ENCODE data around the gene TMEM217.
A peak's percentile ranks its signal among the peaks of the same experiment; 100 is the strongest.
"Not testable (repeated sequence)": the region's sequence is repeated elsewhere in the genome, so short reads cannot be mapped to it uniquely, and the experiment has no call there.

Gene TMEM217

GRCh38 chr6:37202788-37203491, 55.0 kb downstream of the TMEM217 start:
- ATAC-seq (no peak), DNase-seq (no peak)
- Mint-ChIP-seq H3K27ac (peak overlapping the region; percentile 44), H3K4me1 (peaks cover 60% of the 10 kb centered on the region), H3K27me3 (no peaks in the 10 kb centered on the region), H3K9me3 (no peaks in the 10 kb centered on the region), H3K36me3 (ENCODE audit: low read depth) (no peaks in the 10 kb centered on the region), H3K4me3 (no peak overlapping the region)

DNA sequence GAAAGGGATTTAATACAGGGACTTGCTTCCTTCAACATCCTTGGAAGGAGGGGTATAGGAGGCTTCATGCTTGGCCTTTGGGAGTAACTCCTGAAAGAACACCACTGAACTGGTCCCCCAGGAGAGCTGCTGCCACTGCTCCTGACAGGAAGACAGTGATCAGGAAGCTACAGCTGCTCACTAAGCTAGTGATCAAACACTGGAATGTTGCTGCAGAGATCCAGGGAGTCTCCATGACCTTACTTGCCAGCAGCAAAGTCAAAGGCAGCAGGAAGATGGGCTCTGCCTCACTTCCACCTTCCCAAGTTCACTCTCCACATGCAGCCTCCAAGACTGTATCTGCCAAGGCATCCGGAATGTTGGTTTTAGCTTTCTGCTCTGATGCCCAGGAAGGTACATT, 56.2 kb downstream of the TMEM217 start:
- Mint-ChIP-seq H3K4me1 (peaks cover 48% of the 10 kb centered on the region), H3K4me3 (no peak overlapping the region), H3K36me3 (ENCODE audit: low read depth) (no peaks in the 10 kb centered on the region), H3K27ac (no peak overlapping the region), H3K27me3 (no peaks in the 10 kb centered on the region), H3K9me3 (no peaks in the 10 kb centered on the region)
- DNase-seq (no peak), ATAC-seq (no peak)

DNA sequence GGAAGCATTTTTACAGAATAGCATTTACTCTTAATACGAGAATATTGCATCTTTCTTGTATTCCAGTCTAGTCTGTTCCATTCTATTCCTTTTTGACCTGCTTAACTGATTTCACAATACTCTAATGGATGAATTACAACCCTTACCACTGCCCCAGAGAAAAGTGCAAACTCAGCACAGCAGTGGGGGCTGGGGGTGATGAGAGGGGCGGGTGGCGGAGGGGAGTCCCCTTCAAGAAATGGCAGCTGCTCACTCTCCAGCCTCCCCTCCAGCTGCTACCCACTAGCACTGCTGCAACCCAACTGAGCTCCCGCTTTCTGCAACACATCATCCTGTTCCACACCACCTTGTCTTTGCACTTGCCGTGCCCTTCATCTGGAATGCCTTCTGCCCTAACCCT, 57.9 kb downstream of the TMEM217 start:
- no peaks in the 10 kb centered on the region for H3K9me3 Mint-ChIP-seq
- H3K36me3 Mint-ChIP-seq (ENCODE audit: low read depth): no peaks in the 10 kb centered on the region
- DNase-seq: no peak
- H3K27ac Mint-ChIP-seq: no peak overlapping the region
- H3K27me3 Mint-ChIP-seq: no peaks in the 10 kb centered on the region
- H3K4me1 Mint-ChIP-seq: peaks cover 31% of the 10 kb centered on the region
- ATAC-seq: no peak
- H3K4me3 Mint-ChIP-seq: no peak overlapping the region

DNA sequence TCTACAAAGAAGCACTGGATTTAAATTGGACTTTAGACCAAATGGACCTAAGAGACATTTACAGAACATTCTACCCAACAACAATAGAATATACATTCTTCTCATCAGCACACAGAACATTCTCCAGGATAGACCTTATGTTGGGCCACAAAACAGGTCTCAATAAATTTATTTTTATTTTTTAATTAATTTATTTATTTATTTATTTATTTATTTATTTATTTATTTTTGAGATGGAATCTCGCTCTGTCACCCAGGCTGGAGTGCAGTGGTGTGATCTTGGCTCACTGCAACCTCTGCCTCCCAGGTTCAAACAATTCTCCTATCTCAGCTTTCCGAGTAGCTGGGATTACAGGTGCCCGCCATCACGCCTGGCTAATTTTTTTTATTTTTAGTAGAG, 61.5 kb downstream of the TMEM217 start:
- not testable (repeated sequence) for H3K36me3 Mint-ChIP-seq (ENCODE audit: low read depth); DNase-seq; H3K9me3 Mint-ChIP-seq; H3K27ac Mint-ChIP-seq; H3K4me3 Mint-ChIP-seq; ATAC-seq; H3K27me3 Mint-ChIP-seq
- peaks cover 38% of the 10 kb centered on the region for H3K4me1 Mint-ChIP-seq

- not testable (repeated sequence) for H3K27me3 Mint-ChIP-seq; H3K4me3 Mint-ChIP-seq; ATAC-seq; H3K36me3 Mint-ChIP-seq (ENCODE audit: low read depth); DNase-seq; H3K9me3 Mint-ChIP-seq
- Mint-ChIP-seq H3K27ac (peak overlapping the region; percentile 75), H3K4me1 (peaks cover 50% of the 10 kb centered on the region)
Measured at GRCh38 chr6:37194886-37195285, 63.1 kb downstream of the TMEM217 start.

DNA sequence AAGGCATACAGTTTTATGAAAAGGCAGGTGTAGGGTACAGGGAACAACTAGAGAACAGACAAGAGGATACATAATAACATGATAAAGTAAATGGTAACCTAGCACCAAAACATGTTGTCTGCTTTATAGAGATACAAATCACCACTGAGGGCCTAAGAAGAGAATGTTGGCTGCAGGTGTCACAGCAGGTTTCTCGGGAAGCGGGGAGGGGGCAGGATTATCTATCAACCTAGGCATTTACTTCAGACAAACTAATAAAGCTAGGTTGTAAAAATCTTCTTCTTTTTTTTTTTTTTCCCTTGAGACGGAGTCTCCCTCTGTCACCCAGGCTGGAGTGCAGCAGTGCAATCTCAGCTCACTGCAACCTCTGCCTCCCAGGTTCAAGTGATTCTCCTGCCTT, 65.3 kb downstream of the TMEM217 start:
- Mint-ChIP-seq H3K27me3 (no peaks in the 10 kb centered on the region), H3K36me3 (ENCODE audit: low read depth) (peaks cover 2% of the 10 kb centered on the region), H3K4me3 (no peak overlapping the region), H3K4me1 (peaks cover 65% of the 10 kb centered on the region), H3K9me3 (no peaks in the 10 kb centered on the region), H3K27ac (peak overlapping the region; percentile 86)
- ATAC-seq (no peak), DNase-seq (no peak)

DNA sequence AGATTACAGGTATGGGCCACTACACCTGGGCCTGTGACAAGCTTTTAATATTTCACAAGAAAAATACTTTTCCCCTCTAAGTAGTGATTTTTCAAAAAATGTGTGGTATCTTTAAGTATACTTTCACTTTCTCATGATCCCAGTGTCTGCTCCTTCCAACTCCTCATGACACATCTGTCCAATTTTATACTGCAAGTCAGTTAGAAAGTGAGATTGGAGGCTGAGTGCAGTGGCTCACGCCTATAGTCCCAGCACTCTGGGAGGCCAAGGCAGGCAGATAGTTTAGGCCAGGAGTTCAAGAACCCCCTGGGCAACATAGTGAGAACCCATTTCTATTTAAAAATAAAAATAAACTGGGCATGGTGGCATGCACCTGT, 67.8 kb downstream of the TMEM217 start:
- H3K9me3 Mint-ChIP-seq: peaks cover 9% of the 10 kb centered on the region

DNA sequence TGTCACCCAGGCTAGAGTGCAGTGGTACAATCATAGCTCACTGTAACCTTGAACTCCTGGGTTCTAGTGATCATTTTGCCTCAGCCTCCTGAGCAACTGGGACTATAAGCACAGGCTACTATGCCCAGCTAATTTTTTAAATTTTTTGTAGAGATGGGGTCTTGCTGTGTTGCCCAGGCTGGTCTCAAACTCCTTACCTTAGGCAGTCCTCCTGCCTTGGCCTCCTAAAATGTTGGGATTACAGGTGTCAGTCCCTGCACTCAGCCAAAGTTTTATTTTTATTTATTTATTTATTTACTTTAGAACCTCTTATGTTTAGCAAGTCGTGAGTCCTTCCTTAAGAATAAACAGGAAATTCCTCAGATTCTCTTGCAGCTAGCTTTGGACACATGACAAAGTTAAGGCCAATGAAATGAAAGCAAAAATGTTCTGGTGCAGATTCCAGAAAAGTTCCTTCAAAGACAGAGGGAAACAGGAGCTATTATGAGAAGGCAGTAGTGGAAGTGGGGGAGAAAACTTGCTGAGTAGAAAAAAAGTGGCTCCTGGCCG, 68.9 kb downstream of the TMEM217 start:
- H3K9me3 Mint-ChIP-seq: peaks cover 9% of the 10 kb centered on the region
- ATAC-seq: no peak
- peak overlapping the region; percentile 86 for H3K27ac Mint-ChIP-seq
- H3K4me1 Mint-ChIP-seq: peaks cover 80% of the 10 kb centered on the region
- no peak overlapping the region for H3K4me3 Mint-ChIP-seq
- H3K27me3 Mint-ChIP-seq: no peaks in the 10 kb centered on the region
- DNase-seq: no peak
- H3K36me3 Mint-ChIP-seq (ENCODE audit: low read depth): peaks cover 2% of the 10 kb centered on the region

More for the DNA sequence above, 67.8 kb downstream of the TMEM217 start:
- peak; percentile 74 for ATAC-seq
- Mint-ChIP-seq H3K27ac (peak overlapping the region; percentile 78), H3K4me1 (peaks cover 87% of the 10 kb centered on the region), H3K27me3 (no peaks in the 10 kb centered on the region), H3K36me3 (ENCODE audit: low read depth) (peaks cover 2% of the 10 kb centered on the region), H3K4me3 (no peak overlapping the region)
- no peak for DNase-seq

DNA sequence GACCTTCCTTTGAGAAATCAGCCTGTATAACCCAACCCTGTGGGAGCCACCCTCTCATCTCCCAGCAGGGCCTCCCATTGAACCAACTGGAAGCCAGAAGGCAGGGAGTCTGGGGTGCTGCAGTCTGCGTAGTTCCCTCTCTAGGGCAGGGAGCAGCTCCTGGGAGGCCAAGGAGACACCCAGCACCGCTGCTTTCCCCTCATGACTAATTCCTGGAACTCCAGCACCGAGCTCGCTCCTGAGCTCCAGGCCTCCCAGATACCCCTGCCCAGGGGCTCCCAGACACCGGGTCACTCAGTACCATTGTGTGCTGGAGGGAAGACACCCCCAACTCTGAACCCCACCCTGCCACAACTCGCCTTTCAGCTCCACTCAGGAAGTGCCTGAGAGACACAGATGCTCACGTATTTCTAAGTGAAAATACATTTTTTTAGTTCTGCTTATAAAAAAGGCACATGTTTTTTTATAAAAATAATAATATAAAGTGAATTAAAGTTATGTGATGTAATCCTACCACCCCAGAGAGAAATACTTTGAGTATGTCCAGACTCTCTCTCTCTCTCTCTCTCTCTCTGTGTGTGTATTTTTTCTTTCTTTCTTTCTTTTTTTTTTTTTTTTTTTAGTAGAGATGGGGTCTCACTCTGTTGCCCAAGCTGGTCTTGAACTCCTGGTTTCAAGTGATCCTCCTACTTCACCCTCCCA, 70.5 kb downstream of the TMEM217 start:
- Mint-ChIP-seq H3K36me3 (ENCODE audit: low read depth) (peaks cover 2% of the 10 kb centered on the region), H3K4me3 (peak overlapping the region; percentile 24), H3K4me1 (peaks cover 77% of the 10 kb centered on the region), H3K9me3 (peaks cover 9% of the 10 kb centered on the region), H3K27ac (peak overlapping the region; percentile 78), H3K27me3 (no peaks in the 10 kb centered on the region)
- ATAC-seq: no peak
- no peak for DNase-seq

DNA sequence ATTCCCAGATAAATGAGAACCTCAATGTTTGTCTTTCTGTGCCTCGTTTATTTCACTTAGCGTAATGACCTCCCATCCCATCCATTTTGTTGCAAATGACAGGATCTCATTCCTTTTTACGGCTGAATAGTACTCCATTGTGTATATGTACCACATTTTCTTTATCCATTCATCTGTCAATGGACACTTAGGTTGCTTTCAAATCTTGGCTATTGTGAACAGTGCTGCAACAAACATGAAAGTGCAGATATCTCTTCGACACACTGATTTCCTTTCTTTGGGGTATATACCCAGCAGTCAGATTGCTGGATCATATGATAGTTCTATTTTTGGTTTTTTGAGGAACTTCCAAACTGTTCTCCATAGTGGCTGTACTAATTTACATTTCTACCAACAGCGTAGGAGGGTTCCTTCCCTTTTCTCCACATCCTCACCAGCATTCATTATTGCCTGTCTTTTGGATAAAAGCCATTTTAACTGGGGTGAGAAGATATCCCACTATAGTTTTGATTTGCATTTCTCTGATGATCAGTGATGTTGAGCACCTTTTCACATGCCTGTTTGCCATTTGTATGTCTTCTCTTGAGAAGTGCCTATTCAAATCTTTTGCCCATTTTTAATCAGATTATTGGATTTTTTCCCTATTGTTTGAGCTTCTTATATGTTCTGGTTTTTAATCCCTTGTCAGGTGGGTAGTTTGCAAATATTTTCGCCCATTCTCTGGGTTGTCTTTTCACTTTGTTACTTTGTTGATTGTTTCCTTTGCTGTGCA, 71.8 kb downstream of the TMEM217 start:
- not testable (repeated sequence) for H3K9me3 Mint-ChIP-seq; H3K4me3 Mint-ChIP-seq; H3K36me3 Mint-ChIP-seq (ENCODE audit: low read depth); DNase-seq; H3K27me3 Mint-ChIP-seq; ATAC-seq
- peak overlapping the region; percentile 71 for H3K27ac Mint-ChIP-seq
- peaks cover 76% of the 10 kb centered on the region for H3K4me1 Mint-ChIP-seq

- Mint-ChIP-seq H3K4me1 (peaks cover 59% of the 10 kb centered on the region), H3K9me3 (peaks cover 9% of the 10 kb centered on the region), H3K36me3 (ENCODE audit: low read depth) (no peaks in the 10 kb centered on the region), H3K27ac (peak overlapping the region; percentile 96), H3K27me3 (no peaks in the 10 kb centered on the region), H3K4me3 (peak overlapping the region; percentile 43)
- DNase-seq: peak; percentile 60
- ATAC-seq: peak; percentile 94
Measured at GRCh38 chr6:37182736-37183590, 75.0 kb downstream of the TMEM217 start.

DNA sequence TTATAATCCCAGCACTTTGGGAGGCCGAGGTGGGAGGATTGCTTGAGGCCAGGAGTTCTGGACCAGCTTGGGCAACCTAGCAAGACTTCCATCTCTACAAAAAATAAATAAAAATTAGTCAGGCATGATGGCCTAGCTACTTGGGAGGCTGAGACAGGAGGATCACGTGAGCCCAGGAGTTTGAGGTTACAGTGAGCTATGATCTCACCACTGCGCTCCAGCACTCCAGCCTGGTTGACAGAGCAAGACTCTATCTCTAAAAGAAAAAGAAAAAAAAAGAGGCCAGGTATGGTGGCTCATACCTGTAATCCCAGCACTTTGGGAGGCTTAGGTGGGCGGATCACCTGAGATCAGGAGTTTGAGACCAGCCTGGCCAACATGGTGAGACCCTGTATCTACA, 77.3 kb downstream of the TMEM217 start:
- H3K9me3 Mint-ChIP-seq; ATAC-seq; H3K27ac Mint-ChIP-seq; H3K27me3 Mint-ChIP-seq; H3K36me3 Mint-ChIP-seq (ENCODE audit: low read depth); DNase-seq; H3K4me3 Mint-ChIP-seq: not testable (repeated sequence)
- peaks cover 59% of the 10 kb centered on the region for H3K4me1 Mint-ChIP-seq

- Mint-ChIP-seq H3K27ac (no peak overlapping the region), H3K36me3 (ENCODE audit: low read depth) (peaks cover 15% of the 10 kb centered on the region), H3K4me1 (peaks cover 62% of the 10 kb centered on the region), H3K9me3 (no peaks in the 10 kb centered on the region), H3K27me3 (no peaks in the 10 kb centered on the region), H3K4me3 (no peak overlapping the region)
- no peak for DNase-seq
- no peak for ATAC-seq
Measured at GRCh38 chr6:37180075-37180474, 77.9 kb downstream of the TMEM217 start.

GRCh38 chr6:37177935-37178517, 79.9 kb downstream of the TMEM217 start:
- Mint-ChIP-seq H3K36me3 (ENCODE audit: low read depth) (peaks cover 36% of the 10 kb centered on the region), H3K9me3 (no peaks in the 10 kb centered on the region), H3K4me3 (no peak overlapping the region), H3K27ac (no peak overlapping the region), H3K4me1 (peaks cover 72% of the 10 kb centered on the region), H3K27me3 (no peaks in the 10 kb centered on the region)
- no peak for DNase-seq
- no peak for ATAC-seq
